ENCODE measurements around the gene SNRNP70.
"Not testable (repeated sequence)": the region's sequence is repeated elsewhere in the genome, so short reads cannot be mapped to it uniquely, and the experiment has no call there.

SNRNP70 gene

DNA sequence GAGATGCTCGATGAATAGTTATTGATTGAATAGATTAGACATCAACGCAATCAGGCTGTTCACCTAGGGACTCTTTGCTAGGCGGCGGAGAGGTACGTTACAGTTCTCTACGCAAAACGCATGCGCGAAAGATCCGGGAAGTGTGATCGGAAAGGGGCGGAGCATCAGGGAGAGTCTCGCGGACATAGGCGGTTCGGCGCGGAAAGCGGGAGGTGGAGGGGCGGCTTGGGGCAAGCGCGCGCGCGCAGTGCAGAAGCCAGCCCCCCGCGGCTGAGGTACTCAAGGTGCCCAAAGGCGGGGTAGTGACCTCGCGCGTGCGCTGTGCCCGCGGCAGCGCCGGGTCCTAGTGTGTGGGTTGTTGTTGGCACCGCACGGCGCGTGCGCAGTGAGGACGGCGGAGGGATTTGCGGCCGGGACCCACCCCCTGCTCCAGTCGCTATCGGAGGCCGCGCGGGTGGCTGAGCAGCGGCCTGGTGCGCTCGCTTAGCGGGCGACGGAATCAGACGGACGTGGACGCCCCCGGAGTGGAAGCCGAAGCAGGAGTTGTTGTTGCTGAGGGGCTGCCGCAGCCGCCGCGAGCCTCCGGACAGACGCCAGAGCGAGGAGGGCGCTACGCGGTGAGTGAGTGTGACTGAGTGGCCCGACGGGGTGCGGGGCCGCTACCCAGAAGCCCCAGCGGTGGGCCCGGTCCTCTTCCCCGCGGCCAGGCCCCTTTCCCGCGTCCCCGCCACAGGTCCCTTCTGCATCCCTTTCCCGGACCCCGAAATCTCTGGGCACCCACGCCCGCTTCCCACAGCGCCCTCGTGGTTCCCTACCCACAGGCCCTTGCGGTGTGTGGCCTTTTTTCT lies at the start of gene SNRNP70:
SNRNP70 (plus strand) TSS at position 432 of the 848 bp plus-strand sequence. CDS start 964 bp downstream, outside the sequence.
- H3K4me2 ChIP-seq (ENCODE audit: low read length), result peak within 1 kb of the TSS; percentile 79
- no peaks in the 10 kb centered on the region for H3K27me3 ChIP-seq (ENCODE audit: control insufficient read depth, low read length)
- no peaks in the 10 kb centered on the region for H3K9me2 ChIP-seq (replicated peaks; ENCODE audit: control insufficient read depth, low read length)
- peaks cover 22% of the 10 kb centered on the region for H3K4me1 ChIP-seq (ENCODE audit: control insufficient read depth, low read length)
- H3K9me3 ChIP-seq (ENCODE audit: control insufficient read depth, insufficient read depth, low read length), result no peaks in the 10 kb centered on the region
- peaks cover 50% of the 10 kb centered on the region for H3K79me2 ChIP-seq (ENCODE audit: control insufficient read depth, low read length)
- H3K36me3 ChIP-seq (ENCODE audit: control insufficient read depth, low read length), result peaks cover 44% of the 10 kb centered on the region
- H3K4me3 ChIP-seq (ENCODE audit: low read length), result peak within 1 kb of the TSS; percentile 94
- peak within 1 kb of the TSS; percentile 56 for H3K27ac ChIP-seq (ENCODE audit: low read depth, low read length)
- peaks cover 28% of the 10 kb centered on the region for H4K20me1 ChIP-seq (ENCODE audit: control insufficient read depth, insufficient read depth, low read depth, low read length)
- no peak for TF ChIP-seq CTCF (IDR thresholded peaks at IDR 0.05; ENCODE audit: low read depth, low read length, poor library complexity, severe bottlenecking)
- TF ChIP-seq EZH2phosphoT487 (IDR thresholded peaks at IDR 0.05; ENCODE audit: borderline replicate concordance, low read length), result no peak
- no peaks in the 10 kb centered on the region for H3F3A ChIP-seq (ENCODE audit: control insufficient read depth, insufficient read depth)

- H3K9me2 ChIP-seq (replicated peaks; ENCODE audit: control insufficient read depth, low read length); H3K4me3 ChIP-seq (ENCODE audit: low read length); H3K4me1 ChIP-seq (ENCODE audit: control insufficient read depth, low read length); H3K27me3 ChIP-seq (ENCODE audit: control insufficient read depth, low read length); H3K79me2 ChIP-seq (ENCODE audit: control insufficient read depth, low read length); H3K36me3 ChIP-seq (ENCODE audit: control insufficient read depth, low read length); H3K27ac ChIP-seq (ENCODE audit: low read depth, low read length); H4K20me1 ChIP-seq (ENCODE audit: control insufficient read depth, insufficient read depth, low read depth, low read length); H3K4me2 ChIP-seq (ENCODE audit: low read length); H3F3A ChIP-seq (ENCODE audit: control insufficient read depth, insufficient read depth); H3K9me3 ChIP-seq (ENCODE audit: control insufficient read depth, insufficient read depth, low read length): not testable (repeated sequence)
- peak; percentile 75 for TF ChIP-seq CTCF (IDR thresholded peaks at IDR 0.05; ENCODE audit: low read depth, low read length, poor library complexity, severe bottlenecking)
These were observed 48.4 kb upstream of the SNRNP70 start, which contains the start of gene CGB1 for GRCh38 chr19:49036815-49037214. TSS of gene CGB1 (minus strand) at chr19:49036895. CDS start at chr19:49036711, 184 bp downstream.

GRCh38 chr19:49038111-49038510 lies 47.1 kb upstream of the SNRNP70 start:
- H3K36me3 ChIP-seq (ENCODE audit: control insufficient read depth, low read length); H3K4me3 ChIP-seq (ENCODE audit: low read length); H3K9me2 ChIP-seq (replicated peaks; ENCODE audit: control insufficient read depth, low read length); H3K27me3 ChIP-seq (ENCODE audit: control insufficient read depth, low read length); H4K20me1 ChIP-seq (ENCODE audit: control insufficient read depth, insufficient read depth, low read depth, low read length); H3F3A ChIP-seq (ENCODE audit: control insufficient read depth, insufficient read depth); H3K9me3 ChIP-seq (ENCODE audit: control insufficient read depth, insufficient read depth, low read length); H3K4me2 ChIP-seq (ENCODE audit: low read length); H3K4me1 ChIP-seq (ENCODE audit: control insufficient read depth, low read length); H3K27ac ChIP-seq (ENCODE audit: low read depth, low read length); H3K79me2 ChIP-seq (ENCODE audit: control insufficient read depth, low read length): not testable (repeated sequence)

DNA sequence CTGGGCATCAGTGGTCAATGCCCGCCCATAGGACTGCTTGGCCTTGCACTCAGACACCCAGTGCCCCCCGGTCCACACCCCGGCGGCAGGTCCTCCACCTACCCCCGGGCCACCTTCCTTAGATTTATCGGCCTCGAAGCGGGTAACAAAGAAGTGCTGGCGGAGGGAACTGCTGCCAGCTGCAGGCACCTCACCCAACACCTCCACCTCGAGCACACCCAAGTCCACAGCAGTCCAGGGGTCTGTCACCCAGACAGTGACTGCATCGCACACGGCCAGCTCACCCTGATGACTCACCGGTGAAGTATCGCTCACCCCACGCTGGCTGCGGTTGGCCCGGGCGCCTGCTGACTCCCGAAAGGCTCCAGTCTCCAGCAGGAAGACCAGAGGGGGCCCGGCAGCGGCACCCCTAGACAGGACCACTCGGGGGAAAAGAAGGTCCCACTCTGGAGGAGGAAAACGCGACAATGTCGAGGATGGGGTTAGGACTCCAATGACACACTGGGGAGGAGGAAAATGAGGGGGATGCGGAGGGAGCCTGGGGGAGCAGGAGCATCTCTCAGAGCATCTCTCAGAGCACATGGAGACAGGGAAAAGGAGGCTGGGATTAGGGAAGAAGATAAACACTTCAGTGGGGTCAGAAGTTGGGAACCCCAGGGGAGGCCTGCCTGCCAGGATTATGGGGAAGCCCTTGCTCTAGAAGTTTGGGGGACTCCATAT lies 46.5 kb upstream of the SNRNP70 start:
- H3K4me3 ChIP-seq (ENCODE audit: low read length); H3K9me2 ChIP-seq (replicated peaks; ENCODE audit: control insufficient read depth, low read length); H3F3A ChIP-seq (ENCODE audit: control insufficient read depth, insufficient read depth); H3K9me3 ChIP-seq (ENCODE audit: control insufficient read depth, insufficient read depth, low read length); H3K79me2 ChIP-seq (ENCODE audit: control insufficient read depth, low read length); H3K4me1 ChIP-seq (ENCODE audit: control insufficient read depth, low read length); H3K27me3 ChIP-seq (ENCODE audit: control insufficient read depth, low read length); H3K27ac ChIP-seq (ENCODE audit: low read depth, low read length); H4K20me1 ChIP-seq (ENCODE audit: control insufficient read depth, insufficient read depth, low read depth, low read length); H3K4me2 ChIP-seq (ENCODE audit: low read length); H3K36me3 ChIP-seq (ENCODE audit: control insufficient read depth, low read length): not testable (repeated sequence)

DNA sequence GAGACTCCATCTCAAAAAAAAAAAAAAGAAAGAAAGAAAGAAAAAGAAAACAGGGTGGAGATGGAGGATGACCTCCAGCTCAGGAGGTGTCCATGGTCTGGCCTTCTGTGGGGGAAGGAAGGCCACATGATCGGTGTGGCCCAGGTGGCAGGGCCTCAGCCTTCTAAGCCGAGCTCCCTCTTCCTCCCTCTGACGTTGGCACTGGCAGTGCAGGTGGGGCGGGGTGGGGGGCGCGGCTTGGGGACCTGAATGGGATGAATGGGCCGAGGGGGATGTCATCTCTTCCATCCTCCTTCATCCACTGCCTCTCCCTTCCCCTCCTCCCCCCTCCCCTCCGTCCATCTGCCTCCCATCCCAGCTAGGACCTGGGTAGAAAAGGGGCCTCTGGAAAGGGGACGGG lies 45.5 kb upstream of the SNRNP70 start:
- not testable (repeated sequence) for H3K79me2 ChIP-seq (ENCODE audit: control insufficient read depth, low read length); H4K20me1 ChIP-seq (ENCODE audit: control insufficient read depth, insufficient read depth, low read depth, low read length); H3K36me3 ChIP-seq (ENCODE audit: control insufficient read depth, low read length); H3K27me3 ChIP-seq (ENCODE audit: control insufficient read depth, low read length); H3K4me1 ChIP-seq (ENCODE audit: control insufficient read depth, low read length); H3F3A ChIP-seq (ENCODE audit: control insufficient read depth, insufficient read depth); H3K9me3 ChIP-seq (ENCODE audit: control insufficient read depth, insufficient read depth, low read length); H3K27ac ChIP-seq (ENCODE audit: low read depth, low read length); H3K4me3 ChIP-seq (ENCODE audit: low read length); H3K4me2 ChIP-seq (ENCODE audit: low read length); H3K9me2 ChIP-seq (replicated peaks; ENCODE audit: control insufficient read depth, low read length)
